Keratinocyte (primary cell): Measurements from ENCODE around the gene TNFRSF4. TPM values are rescaled to one million over a fixed set of nuclear protein-coding genes. Genes with fewer than 3 reads are reported as not detected.

Experiments
- DNase-seq: peaks from one replicate; pipeline ENCODE4 v3.0.0-alpha.2; 2011; ENCODE audit warnings: low read depth, missing footprints, low spot score
- FAIRE-seq: peaks from 2 replicates; lab custom pipeline; 2011; peaks lifted over from hg19 to GRCh38; lab: Jason Lieb, UNC
- H2AFZ ChIP-seq: 2 replicates; pipeline ENCODE4 v1.6.0; 2012; ENCODE audit warnings: low read length, control low read depth, inconsistent platforms; ENCODE audit not compliant: control insufficient read depth
- H3K27ac ChIP-seq: 2 replicates; pipeline ENCODE4 v1.5.1; 2011; ENCODE audit warnings: low read length; ENCODE audit not compliant: control insufficient read depth, insufficient read depth
- H3K27me3 ChIP-seq: 3 replicates; pipeline ENCODE4 v1.6.0; 2011; ENCODE audit warnings: low read length; ENCODE audit not compliant: control insufficient read depth, insufficient read depth; ENCODE audit errors: extremely low read depth
- H3K36me3 ChIP-seq, 2 experiments: 2 replicates in 1 of 2; 3 replicates in 1 of 2; pipeline ENCODE4 v1.5.1; 2011; ENCODE audit warnings: low read length in 2 of 2, mild to moderate bottlenecking in 1 of 2; ENCODE audit not compliant: control insufficient read depth in 2 of 2, insufficient read depth in 2 of 2; ENCODE audit errors: extremely low read depth in 1 of 2
- H3K4me1 ChIP-seq: 3 replicates; pipeline ENCODE4 v1.5.1; 2011; ENCODE audit warnings: low read length; ENCODE audit not compliant: control insufficient read depth, insufficient read depth; ENCODE audit errors: extremely low read depth
- H3K4me2 ChIP-seq: 3 replicates; pipeline ENCODE4 v1.6.0; 2011; ENCODE audit warnings: low read depth, low read length; ENCODE audit not compliant: control insufficient read depth, insufficient read depth; ENCODE audit errors: extremely low read depth
- H3K4me3 ChIP-seq, 3 experiments: fragments of 200-600 bp in 1 of 3; sonication (generic) in 1 of 3; 2 replicates in 2 of 3; 3 replicates in 1 of 3; pipeline ENCODE4 v1.5.1; 2011 to 2016; ENCODE audit warnings: low read length in 3 of 3, mild to moderate bottlenecking in 3 of 3, control low read depth in 2 of 3, inconsistent platforms in 1 of 3, low read depth in 1 of 3, mixed read lengths in 1 of 3, mixed run types in 1 of 3, moderate library complexity in 1 of 3; ENCODE audit not compliant: control insufficient read depth in 2 of 3, insufficient read depth in 2 of 3; ENCODE audit errors: extremely low read depth in 1 of 3
- H3K79me2 ChIP-seq: 2 replicates; pipeline ENCODE4 v1.6.0; 2012; ENCODE audit warnings: low read length; ENCODE audit not compliant: control insufficient read depth, insufficient read depth
- H3K9ac ChIP-seq: 3 replicates; pipeline ENCODE4 v1.6.0; 2011; ENCODE audit warnings: low read length; ENCODE audit not compliant: control insufficient read depth, insufficient read depth; ENCODE audit errors: extremely low read depth
- H3K9me1 ChIP-seq: 3 replicates; pipeline ENCODE4 v1.6.0; 2011; ENCODE audit warnings: low read length; ENCODE audit not compliant: control insufficient read depth, insufficient read depth; ENCODE audit errors: extremely low read depth
- H3K9me3 ChIP-seq: 2 replicates; pipeline ENCODE4 v1.5.1; 2012; ENCODE audit warnings: low read depth, low read length; ENCODE audit not compliant: control insufficient read depth
- H4K20me1 ChIP-seq: 3 replicates; pipeline ENCODE4 v1.6.0; 2011; ENCODE audit warnings: low read length; ENCODE audit not compliant: control insufficient read depth, insufficient read depth; ENCODE audit errors: extremely low read depth
- CTCF ChIP-seq, 3 experiments: IDR thresholded peaks in 1 of 3; conservative IDR thresholded peaks in 1 of 3; optimal IDR thresholded peaks in 1 of 3; 2 replicates in 2 of 3; 3 replicates in 1 of 3; pipeline versions ENCODE3 to v1.5.1; 2011; ENCODE audit warnings: low read length in 3 of 3, mild to moderate bottlenecking in 3 of 3, moderate library complexity in 2 of 3, control low read depth in 1 of 3, inconsistent platforms in 1 of 3; ENCODE audit not compliant: insufficient read depth in 2 of 3; ENCODE audit errors: extremely low read depth in 1 of 3
- EZH2 ChIP-seq: IDR thresholded peaks from one replicate; pipeline ENCODE4 v1.6.1; 2012; ENCODE audit warnings: inconsistent platforms, mild to moderate bottlenecking, low read length, moderate library complexity
- dilution Hi-C: fragments of 300-500 bp; cut with MboI; formaldehyde crosslinking; loops from one replicate; pipeline ENCODE4 v1.7.0; 2020; ENCODE audit warnings: low sequenced_read_pairs; ENCODE audit not compliant: extremely low pct_ligation_motif_present
- polyA plus RNA-seq, 5 experiments: library from polyadenylated mRNA; depleted of rRNA in 3 of 5; stranded (reverse) in 3 of 5; stranded (forward) in 1 of 5; unstranded in 1 of 5; fragments of >200 nt; gene quantifications; 1 replicate in 1 of 5; 2 replicates in 3 of 5; 3 replicates in 1 of 5; pipeline versions ENCODE4 v1.2.1 to v1.2.3, GENCODE V29; 2011 to 2012; ENCODE audit warnings: missing spikeins in 2 of 5, low read depth in 1 of 5, low replicate concordance in 1 of 5

TNFRSF4 gene
- polyA plus RNA-seq, 1 donor (not counting 4 experiments of a cell fraction or from before 2014, with no cell fraction given): not detected

DNA sequence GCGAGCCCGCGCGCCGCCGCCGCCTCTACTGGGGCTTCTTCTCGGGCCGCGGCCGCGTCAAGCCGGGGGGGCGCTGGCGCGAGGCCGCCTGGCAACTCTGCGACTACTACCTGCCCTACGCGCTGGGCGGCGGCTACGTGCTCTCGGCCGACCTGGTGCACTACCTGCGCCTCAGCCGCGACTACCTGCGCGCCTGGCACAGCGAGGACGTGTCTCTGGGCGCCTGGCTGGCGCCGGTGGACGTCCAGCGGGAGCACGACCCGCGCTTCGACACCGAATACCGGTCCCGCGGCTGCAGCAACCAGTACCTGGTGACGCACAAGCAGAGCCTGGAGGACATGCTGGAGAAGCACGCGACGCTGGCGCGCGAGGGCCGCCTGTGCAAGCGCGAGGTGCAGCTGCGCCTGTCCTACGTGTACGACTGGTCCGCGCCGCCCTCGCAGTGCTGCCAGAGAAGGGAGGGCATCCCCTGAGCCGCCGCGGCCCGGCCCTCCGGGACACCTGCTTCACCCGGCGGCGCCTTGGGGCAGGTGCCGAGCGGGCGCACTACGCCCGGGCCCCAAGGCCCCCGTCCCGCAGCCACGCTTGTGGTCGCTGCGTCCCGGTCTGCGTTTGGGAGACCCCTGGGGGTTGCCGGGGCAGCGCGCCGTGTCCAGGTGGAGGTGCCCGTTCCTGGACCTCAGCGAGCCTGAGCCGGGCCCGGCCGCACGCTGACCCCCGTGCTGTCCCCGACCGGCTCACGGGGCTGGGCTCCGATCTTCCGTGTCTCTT, 19.0 kb upstream of the TNFRSF4 start:
- H4K20me1 ChIP-seq: no peaks in the 10 kb centered on the region
- peaks cover 52% of the 10 kb centered on the region for H3K79me2 ChIP-seq
- H3K4me1 ChIP-seq: peaks cover 11% of the 10 kb centered on the region
- TF ChIP-seq EZH2: no peak
- TF ChIP-seq CTCF (optimal IDR thresholded peaks at IDR 0.05 in 1 of 3, IDR thresholded peaks at IDR 0.05 in 1 of 3, conservative IDR thresholded peaks at IDR 0.05 in 1 of 3; ENCODE audit: extremely low read depth in 1 of 3, insufficient read depth in 2 of 3, low read length in 3 of 3): no peak
- no peak overlapping the region for H2AFZ ChIP-seq
- H3K27ac ChIP-seq: peak overlapping the region; percentile 14
- peak overlapping the region; percentile 45 for H3K4me2 ChIP-seq
- peaks cover 7 to 22% of the 10 kb centered on the region in 2 experiments for H3K36me3 ChIP-seq
- dilution Hi-C loops: no loop called here
- no peaks in the 10 kb centered on the region for H3K27me3 ChIP-seq
- peaks cover 4% of the 10 kb centered on the region for H3K9me3 ChIP-seq
- no peak for FAIRE-seq
- DNase-seq: no peak
- no peak overlapping the region for H3K4me3 ChIP-seq
- no peak overlapping the region for H3K9ac ChIP-seq
- no peaks in the 10 kb centered on the region for H3K9me1 ChIP-seq

DNA sequence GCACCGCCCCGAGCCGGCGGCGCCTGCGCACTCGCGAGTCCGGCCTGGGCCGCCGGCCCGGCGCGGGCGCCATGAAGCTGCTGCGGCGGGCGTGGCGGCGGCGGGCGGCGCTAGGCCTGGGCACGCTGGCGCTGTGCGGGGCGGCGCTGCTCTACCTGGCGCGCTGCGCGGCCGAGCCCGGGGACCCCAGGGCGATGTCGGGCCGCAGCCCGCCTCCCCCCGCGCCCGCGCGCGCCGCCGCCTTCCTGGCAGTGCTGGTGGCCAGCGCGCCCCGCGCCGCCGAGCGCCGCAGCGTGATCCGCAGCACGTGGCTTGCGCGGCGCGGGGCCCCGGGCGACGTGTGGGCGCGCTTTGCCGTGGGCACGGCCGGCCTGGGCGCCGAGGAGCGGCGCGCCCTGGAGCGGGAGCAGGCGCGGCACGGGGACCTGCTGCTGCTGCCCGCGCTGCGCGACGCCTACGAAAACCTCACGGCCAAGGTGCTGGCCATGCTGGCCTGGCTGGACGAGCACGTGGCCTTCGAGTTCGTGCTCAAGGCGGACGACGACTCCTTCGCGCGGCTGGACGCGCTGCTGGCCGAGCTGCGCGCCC, 18.3 kb upstream of the TNFRSF4 start, which contains the start of gene B3GALT6:
B3GALT6 (plus strand) TSS at position 30 of the 588 bp plus-strand sequence; CDS start at position 72, 42 bp downstream.
- no peak for FAIRE-seq
- dilution Hi-C loops: no loop called here
- no peak for TF ChIP-seq EZH2
- TF ChIP-seq CTCF (optimal IDR thresholded peaks at IDR 0.05 in 1 of 3, IDR thresholded peaks at IDR 0.05 in 1 of 3, conservative IDR thresholded peaks at IDR 0.05 in 1 of 3; ENCODE audit: extremely low read depth in 1 of 3, insufficient read depth in 2 of 3, low read length in 3 of 3): no peak

More for the DNA sequence above, 18.3 kb upstream of the TNFRSF4 start, which contains the start of gene B3GALT6:
- Histone ChIP-seq H3K27ac (peak within 1 kb of the TSS; percentile 79), H3K79me2 (peaks cover 59% of the 10 kb centered on the region), H3K4me3 (peak within 1 kb of the TSS; percentile 82 to 93 (median 91)), H4K20me1 (no peaks in the 10 kb centered on the region), H3K4me1 (peaks cover 8% of the 10 kb centered on the region), H3K36me3 (peaks cover 10 to 23% of the 10 kb centered on the region in 2 experiments), H3K9ac (peak within 1 kb of the TSS; percentile 96), H3K9me1 (no peaks in the 10 kb centered on the region), H3K27me3 (no peaks in the 10 kb centered on the region), H3K4me2 (peak within 1 kb of the TSS; percentile 92), H3K9me3 (peaks cover 4% of the 10 kb centered on the region), H2AFZ (peak within 1 kb of the TSS; percentile 68)
- DNase-seq: no peak
